Neural progenitor cell (in vitro differentiated cells): ENCODE results near the gene AIPL1. TPM values are rescaled to one million over a fixed set of nuclear protein-coding genes. Genes with fewer than 3 reads are reported as not detected.

Experiments used
- DNase-seq: peaks from one replicate; pipeline ENCODE4 v3.0.0-alpha.2; 2016; ENCODE audit warnings: low spot score
- H2AFZ ChIP-seq: fragments of 200-600 bp; sonication (generic); replicated peaks from 2 replicates; pipeline ENCODE4 v1.6.1; 2016; ENCODE audit warnings: antibody characterized with exemption
- H3F3A ChIP-seq: fragments of 200-600 bp; sonication (generic); 2 replicates; pipeline ENCODE4 v1.6.1; 2016; ENCODE audit warnings: antibody characterized with exemption, low read depth
- H3K27ac ChIP-seq: fragments of 200-600 bp; sonication (generic); 2 replicates; pipeline ENCODE4 v1.5.1; 2016; ENCODE audit warnings: mild to moderate bottlenecking
- H3K27me3 ChIP-seq: fragments of 200-600 bp; sonication (generic); 2 replicates; pipeline ENCODE4 v1.6.1; 2016; ENCODE audit warnings: mild to moderate bottlenecking, moderate library complexity
- H3K36me3 ChIP-seq: fragments of 200-600 bp; sonication (generic); 2 replicates; pipeline ENCODE4 v1.5.1; 2016
- H3K4me1 ChIP-seq: fragments of 200-600 bp; sonication (generic); 2 replicates; pipeline ENCODE4 v1.6.1; 2016; ENCODE audit warnings: mixed run types
- H3K4me2 ChIP-seq: fragments of 200-600 bp; sonication (generic); 2 replicates; pipeline ENCODE4 v1.6.1; 2016
- H3K4me3 ChIP-seq: fragments of 200-600 bp; sonication (generic); 2 replicates; pipeline ENCODE4 v1.5.1; 2016
- H3K79me2 ChIP-seq: fragments of 200-600 bp; sonication (generic); 2 replicates; pipeline ENCODE4 v1.6.1; 2016; ENCODE audit warnings: low read depth
- H3K9ac ChIP-seq: fragments of 200-600 bp; sonication (generic); 2 replicates; pipeline ENCODE4 v1.6.1; 2016
- H3K9me3 ChIP-seq: fragments of 200-600 bp; sonication (generic); 2 replicates; pipeline ENCODE4 v1.5.1; 2016; ENCODE audit warnings: low read depth
- H4K20me1 ChIP-seq: fragments of 200-600 bp; sonication (generic); 2 replicates; pipeline ENCODE4 v1.6.1; 2016; ENCODE audit warnings: low read depth
- H3K27ac Mint-ChIP-seq: 3 replicates; pipeline ENCODE4 v1.8.0; 2021; ENCODE audit warnings: mixed read lengths
- H3K27me3 Mint-ChIP-seq: 2 replicates; pipeline ENCODE4 v1.8.0; 2022; ENCODE audit warnings: low read depth, mild to moderate bottlenecking, inconsistent platforms, moderate library complexity, mixed read lengths; ENCODE audit not compliant: insufficient read depth
- H3K36me3 Mint-ChIP-seq: 3 replicates; pipeline ENCODE4 v1.8.0; 2021; ENCODE audit warnings: mixed read lengths
- H3K4me1 Mint-ChIP-seq: 3 replicates; pipeline ENCODE4 v1.8.0; 2021; ENCODE audit warnings: mixed read lengths
- H3K4me3 Mint-ChIP-seq: 3 replicates; pipeline ENCODE4 v1.8.0; 2021; ENCODE audit warnings: mild to moderate bottlenecking, moderate library complexity, mixed read lengths
- H3K9me3 Mint-ChIP-seq: 3 replicates; pipeline ENCODE4 v1.8.0; 2020; ENCODE audit warnings: mixed read lengths
- CTCF ChIP-seq: fragments of 200-600 bp; sonication (generic); IDR thresholded peaks from 2 replicates; pipeline ENCODE4 v1.5.1; 2017; ENCODE audit warnings: antibody characterized with exemption, mild to moderate bottlenecking
- EZH2 ChIP-seq: fragments of 200-600 bp; sonication (generic); IDR thresholded peaks from 2 replicates; pipeline ENCODE4 v1.6.1; 2017; ENCODE audit warnings: antibody characterized with exemption, mild to moderate bottlenecking, moderate library complexity
- EZH2phosphoT487 ChIP-seq: fragments of 200-600 bp; sonication (generic); IDR thresholded peaks from 2 replicates; pipeline ENCODE4 v1.6.1; 2017; ENCODE audit warnings: antibody characterized with exemption
- total RNA-seq: library from RNA; depleted of rRNA; stranded (reverse); fragments of >200 nt; gene quantifications from 2 replicates; pipeline ENCODE4 v1.2.3, GENCODE V29; 2015; ENCODE audit warnings: low replicate concordance

AIPL1 gene
- total RNA-seq, 1 donor from 2014 or later, result 0.37 TPM

- Histone ChIP-seq H3K4me2 (no peak overlapping the region), H3K4me1 (peaks cover 9% of the 10 kb centered on the region)
- H3K27ac Mint-ChIP-seq, result peak overlapping the region; percentile 80
These were observed 40.8 kb downstream of the AIPL1 start for GRCh38 chr17:6394055-6394606.

GRCh38 chr17:6393351-6393952, 41.5 kb downstream of the AIPL1 start:
- Mint-ChIP-seq H3K4me3 (peak overlapping the region; percentile 25), H3K36me3 (no peaks in the 10 kb centered on the region), H3K27me3 (peaks cover 10% of the 10 kb centered on the region), H3K9me3 (peaks cover 8% of the 10 kb centered on the region), H3K27ac (peak overlapping the region; percentile 80), H3K4me1 (peaks cover 39% of the 10 kb centered on the region)
- H3K4me3 ChIP-seq, result no peak overlapping the region
- H3K79me2 ChIP-seq, result no peaks in the 10 kb centered on the region
- no peak overlapping the region for H3K9ac ChIP-seq
- H4K20me1 ChIP-seq, result no peaks in the 10 kb centered on the region
- H3K36me3 ChIP-seq, result no peaks in the 10 kb centered on the region
- H2AFZ ChIP-seq, result no peak overlapping the region
- H3K4me2 ChIP-seq, result no peak overlapping the region
- peaks cover 9% of the 10 kb centered on the region for H3K4me1 ChIP-seq
- TF ChIP-seq EZH2phosphoT487 (no peak), EZH2 (no peak), CTCF (no peak)
- H3F3A ChIP-seq, result peaks cover 5% of the 10 kb centered on the region
- DNase-seq, result peak; percentile 37
- no peaks in the 10 kb centered on the region for H3K27me3 ChIP-seq
- no peak overlapping the region for H3K27ac ChIP-seq
- no peaks in the 10 kb centered on the region for H3K9me3 ChIP-seq

More at GRCh38 chr17:6394055-6394606, 40.8 kb downstream of the AIPL1 start:
- Mint-ChIP-seq H3K27me3 (peaks cover 10% of the 10 kb centered on the region), H3K9me3 (peaks cover 12% of the 10 kb centered on the region), H3K4me3 (peak overlapping the region; percentile 20), H3K4me1 (peaks cover 39% of the 10 kb centered on the region), H3K36me3 (no peaks in the 10 kb centered on the region)
- no peak overlapping the region for H3K4me3 ChIP-seq
- H3K27me3 ChIP-seq, result no peaks in the 10 kb centered on the region
- TF ChIP-seq EZH2phosphoT487 (no peak), EZH2 (no peak), CTCF (no peak)
- no peak for DNase-seq
- peaks cover 5% of the 10 kb centered on the region for H3F3A ChIP-seq
- no peak overlapping the region for H3K27ac ChIP-seq
- H3K9ac ChIP-seq, result no peak overlapping the region
- no peaks in the 10 kb centered on the region for H4K20me1 ChIP-seq
- H3K9me3 ChIP-seq, result no peaks in the 10 kb centered on the region
- H2AFZ ChIP-seq, result no peak overlapping the region
- H3K36me3 ChIP-seq, result no peaks in the 10 kb centered on the region
- no peaks in the 10 kb centered on the region for H3K79me2 ChIP-seq

GRCh38 chr17:6392609-6393350, 42.1 kb downstream of the AIPL1 start:
- H3K4me1 ChIP-seq, result peaks cover 9% of the 10 kb centered on the region
- H3F3A ChIP-seq, result peaks cover 5% of the 10 kb centered on the region
- Mint-ChIP-seq H3K4me1 (peaks cover 39% of the 10 kb centered on the region), H3K27ac (peak overlapping the region; percentile 63), H3K36me3 (no peaks in the 10 kb centered on the region), H3K9me3 (peaks cover 5% of the 10 kb centered on the region), H3K4me3 (peak overlapping the region; percentile 25), H3K27me3 (peaks cover 10% of the 10 kb centered on the region)
- H4K20me1 ChIP-seq, result no peaks in the 10 kb centered on the region
- H3K27me3 ChIP-seq, result no peaks in the 10 kb centered on the region
- H3K4me2 ChIP-seq, result no peak overlapping the region
- H3K36me3 ChIP-seq, result no peaks in the 10 kb centered on the region
- H3K79me2 ChIP-seq, result no peaks in the 10 kb centered on the region
- no peak overlapping the region for H3K9ac ChIP-seq
- H3K9me3 ChIP-seq, result no peaks in the 10 kb centered on the region
- H2AFZ ChIP-seq, result no peak overlapping the region
- no peak overlapping the region for H3K4me3 ChIP-seq
- TF ChIP-seq CTCF, result no peak
- H3K27ac ChIP-seq, result no peak overlapping the region
- no peak for DNase-seq
